D721Med (cell line): ENCODE data around the gene IGSF9.

Experiments
- DNase-seq: peaks from one replicate; pipeline ENCODE4 v3.0.0; 2011; ENCODE audit warnings: low spot score; ENCODE audit not compliant: insufficient read length
- FAIRE-seq: peaks from 2 replicates; lab custom pipeline; 2011; peaks lifted over from hg19 to GRCh38; lab: Jason Lieb, UNC
- TF ChIP-seq, protein P1 (sequence below): IDR thresholded peaks from 2 replicates; pipeline ENCODE4 v1.5.1; 2012; ENCODE audit warnings: mild to moderate bottlenecking, control low read depth; ENCODE audit not compliant: insufficient read depth; ENCODE audit errors: missing control alignments

The IGSF9 gene

DNA sequence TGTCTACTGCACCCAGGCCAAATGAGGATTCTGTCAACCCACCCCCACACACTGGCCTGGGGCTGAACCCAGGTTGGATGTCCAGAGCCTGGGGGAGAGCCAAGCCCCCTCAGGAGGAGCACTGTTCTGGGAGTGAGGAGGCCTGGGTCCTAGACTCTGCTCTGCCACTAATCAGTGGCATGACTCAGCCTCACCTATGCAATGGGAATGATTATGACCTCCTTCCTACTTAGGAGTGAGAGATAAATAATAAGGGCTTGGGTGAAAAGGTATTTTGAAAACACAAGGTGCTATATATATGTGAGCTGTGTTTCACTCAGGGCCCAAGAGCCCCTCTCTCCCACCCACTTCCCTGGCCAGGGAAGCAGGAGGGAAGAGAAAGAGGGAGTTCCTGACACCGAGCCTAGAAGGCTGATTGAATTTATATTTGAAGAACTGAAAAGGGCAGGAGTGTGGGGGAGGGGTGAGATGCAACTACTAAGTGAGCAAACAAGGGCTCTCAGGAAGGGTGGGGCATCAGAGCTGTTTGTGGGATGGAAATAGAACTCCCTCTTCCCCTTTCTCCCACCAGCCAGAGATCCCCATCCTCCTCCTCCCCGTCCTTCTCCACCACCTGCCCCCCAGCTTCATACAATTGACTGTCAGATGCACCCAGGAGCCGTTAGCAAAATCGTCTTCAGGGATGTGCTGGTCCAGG lies 8.2 kb downstream of the IGSF9 start:
- no peak for DNase-seq
- FAIRE-seq, result no peak
- TF ChIP-seq, protein P1, sequence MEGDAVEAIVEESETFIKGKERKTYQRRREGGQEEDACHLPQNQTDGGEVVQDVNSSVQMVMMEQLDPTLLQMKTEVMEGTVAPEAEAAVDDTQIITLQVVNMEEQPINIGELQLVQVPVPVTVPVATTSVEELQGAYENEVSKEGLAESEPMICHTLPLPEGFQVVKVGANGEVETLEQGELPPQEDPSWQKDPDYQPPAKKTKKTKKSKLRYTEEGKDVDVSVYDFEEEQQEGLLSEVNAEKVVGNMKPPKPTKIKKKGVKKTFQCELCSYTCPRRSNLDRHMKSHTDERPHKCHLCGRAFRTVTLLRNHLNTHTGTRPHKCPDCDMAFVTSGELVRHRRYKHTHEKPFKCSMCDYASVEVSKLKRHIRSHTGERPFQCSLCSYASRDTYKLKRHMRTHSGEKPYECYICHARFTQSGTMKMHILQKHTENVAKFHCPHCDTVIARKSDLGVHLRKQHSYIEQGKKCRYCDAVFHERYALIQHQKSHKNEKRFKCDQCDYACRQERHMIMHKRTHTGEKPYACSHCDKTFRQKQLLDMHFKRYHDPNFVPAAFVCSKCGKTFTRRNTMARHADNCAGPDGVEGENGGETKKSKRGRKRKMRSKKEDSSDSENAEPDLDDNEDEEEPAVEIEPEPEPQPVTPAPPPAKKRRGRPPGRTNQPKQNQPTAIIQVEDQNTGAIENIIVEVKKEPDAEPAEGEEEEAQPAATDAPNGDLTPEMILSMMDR, result no peak

DNA sequence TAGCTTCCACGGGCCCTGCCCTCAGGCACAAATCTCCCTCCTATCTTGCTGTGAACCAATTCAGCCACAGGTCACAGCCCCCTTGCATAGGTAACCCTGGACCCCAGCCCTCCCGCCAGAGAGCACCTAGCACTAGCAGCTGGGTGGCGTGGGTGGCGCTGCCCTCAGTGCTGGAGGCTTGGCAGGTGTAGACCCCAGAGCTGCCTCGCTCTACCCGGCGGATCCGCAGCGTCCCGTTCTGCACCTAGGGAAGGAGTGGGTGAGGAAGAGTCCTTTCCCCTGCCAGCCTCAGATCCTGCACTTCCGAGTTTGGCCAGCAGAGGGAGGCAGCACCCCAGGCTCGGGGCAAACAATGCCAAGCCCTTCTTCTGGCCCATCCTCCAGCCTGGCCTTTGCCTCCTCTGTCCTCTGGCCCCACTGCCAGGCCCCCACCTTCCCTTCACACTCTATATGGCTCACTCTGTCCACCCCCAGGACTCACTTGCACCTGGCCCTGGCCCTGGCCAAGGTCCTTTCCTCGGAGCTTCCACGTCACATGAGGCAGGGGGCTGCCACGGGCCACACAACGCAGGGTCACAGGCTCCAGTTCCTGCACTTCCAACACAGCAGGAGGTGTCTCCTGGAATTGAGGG lies 9.0 kb downstream of the IGSF9 start:
- peak; percentile 89 for DNase-seq
- peak; percentile 25 for FAIRE-seq
- TF ChIP-seq, protein P1, result peak; percentile 99

DNA sequence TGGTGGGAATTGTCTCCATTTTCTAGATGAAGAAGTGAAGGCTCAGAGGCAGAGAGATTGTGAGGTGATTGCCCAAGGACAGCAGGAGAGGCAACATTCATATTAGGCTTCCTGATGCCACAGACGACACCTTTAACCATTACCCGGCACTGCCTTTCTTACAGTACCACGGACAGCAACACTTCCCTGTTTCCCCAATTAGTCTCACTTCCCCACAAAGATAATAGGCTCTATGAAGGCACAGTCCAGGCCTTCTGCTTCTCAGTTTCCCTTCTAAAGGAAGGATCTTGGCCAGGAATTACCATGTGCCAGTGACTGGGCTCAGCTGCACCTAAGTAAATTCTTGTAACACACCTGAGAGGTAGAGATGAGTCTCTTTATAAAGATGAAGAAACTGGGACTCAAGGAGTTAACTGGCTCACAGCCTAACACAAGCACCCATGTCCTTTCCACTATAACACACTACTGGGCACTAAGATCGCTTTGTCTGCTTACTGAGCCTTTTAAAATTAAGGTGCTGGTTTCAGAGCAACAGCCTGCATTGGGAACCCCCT lies 9.6 kb downstream of the IGSF9 start:
- DNase-seq (no peak), FAIRE-seq (peak; percentile 29)
- TF ChIP-seq, protein P1, result no peak

DNA sequence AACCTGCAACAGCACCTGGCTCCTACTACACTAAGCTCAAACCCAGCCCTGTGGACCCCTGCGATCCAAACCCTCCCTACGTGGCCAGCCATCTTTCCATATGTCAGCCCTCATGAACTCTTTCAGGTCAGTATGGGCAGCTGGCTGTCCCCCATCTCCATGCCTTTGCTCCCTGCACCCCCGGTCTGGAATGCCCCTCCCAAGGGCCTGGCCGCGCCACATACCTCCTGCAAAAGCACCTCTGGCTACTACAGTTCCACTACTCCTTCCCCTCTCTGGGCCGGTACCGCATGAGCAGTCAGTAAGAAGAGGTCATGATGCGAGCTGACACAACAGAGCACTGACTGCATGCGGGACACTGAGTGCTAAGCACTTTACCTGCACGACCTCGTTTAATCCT lies 10.1 kb downstream of the IGSF9 start:
- FAIRE-seq, result no peak
- DNase-seq, result no peak
- TF ChIP-seq, protein P1, result no peak

DNA sequence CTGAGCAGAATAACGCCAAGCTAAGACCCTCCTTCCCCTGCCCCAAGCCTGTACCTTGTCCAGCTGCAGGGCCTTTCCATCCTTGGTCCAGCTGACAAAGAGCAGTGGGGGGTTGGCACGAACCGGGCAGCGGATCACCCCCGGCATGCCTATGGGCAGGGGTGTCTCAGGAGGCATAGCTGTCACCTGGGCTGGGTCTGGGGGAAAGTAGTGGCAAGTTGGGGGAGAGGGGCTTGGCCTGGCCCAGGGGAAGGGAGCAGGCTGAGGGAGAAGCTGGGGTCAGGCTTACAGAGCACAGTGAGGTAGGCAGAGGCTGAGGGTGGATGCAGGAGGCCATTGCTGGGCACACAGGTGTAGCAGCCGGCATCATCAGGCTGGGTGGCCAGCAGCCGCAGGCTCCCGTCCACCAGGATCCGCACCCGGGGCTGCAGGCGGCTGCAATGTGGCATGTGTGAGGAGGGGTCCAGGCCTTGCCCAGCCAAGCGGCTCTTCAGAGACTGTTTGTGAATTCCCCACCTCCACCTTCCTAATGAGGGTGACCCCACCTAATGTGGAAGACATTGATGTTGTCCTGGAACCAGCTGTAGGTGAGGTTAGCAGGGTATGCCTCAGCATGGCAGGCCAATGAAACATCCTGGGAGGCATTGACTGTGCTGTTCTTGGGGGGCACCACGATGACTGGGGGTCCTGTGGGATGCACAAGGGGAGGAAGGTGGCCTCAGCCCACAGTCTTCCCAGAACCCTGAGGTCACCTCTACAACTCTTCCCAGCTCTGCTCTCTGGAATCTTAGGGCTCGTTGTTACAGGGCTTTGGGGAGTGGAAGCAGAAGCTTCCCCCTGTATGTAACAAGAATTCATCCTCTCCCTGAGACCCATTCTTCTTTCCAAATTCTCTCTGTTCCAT lies 11.0 kb downstream of the IGSF9 start:
- no peak for DNase-seq

DNA sequence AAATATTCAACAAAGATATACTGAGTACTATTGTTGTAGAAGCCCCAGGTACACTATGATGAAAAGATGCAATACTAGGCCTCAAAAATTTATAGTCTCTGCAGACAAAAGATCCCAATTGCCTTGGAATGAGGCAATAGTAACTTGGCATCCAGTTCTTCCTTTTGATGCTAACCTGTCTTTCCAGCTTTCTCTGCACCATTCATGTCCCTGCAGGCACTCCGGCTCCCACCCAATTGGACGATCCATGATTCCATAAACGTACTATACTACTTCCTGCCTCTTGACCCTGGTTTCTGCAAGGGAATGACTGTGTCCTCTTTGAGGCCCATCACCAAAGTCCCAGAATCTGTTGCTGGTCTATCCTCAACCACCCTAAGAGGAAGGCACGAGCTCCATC lies 12.1 kb downstream of the IGSF9 start:
- no peak for DNase-seq
- FAIRE-seq, result no peak
- TF ChIP-seq, protein P1, result no peak

More for the DNA sequence above, 11.0 kb downstream of the IGSF9 start:
- TF ChIP-seq, protein P1, result no peak
- no peak for FAIRE-seq
